DND-41 (cell line): ENCODE data around the gene FTMT.

Source experiments
- CTCF ChIP-seq: IDR thresholded peaks from 2 replicates; pipeline ENCODE4 v1.5.1; 2012; ENCODE audit warnings: borderline replicate concordance, low read length, moderate library complexity, mild to moderate bottlenecking; ENCODE audit not compliant: poor library complexity, severe bottlenecking; ENCODE audit errors: extremely low read depth
- EZH2 ChIP-seq: IDR thresholded peaks from 3 replicates; pipeline ENCODE4 v1.6.1; 2012; ENCODE audit warnings: borderline replicate concordance, low read depth, mild to moderate bottlenecking, moderate library complexity, low read length, inconsistent platforms; ENCODE audit not compliant: severe bottlenecking

DNA sequence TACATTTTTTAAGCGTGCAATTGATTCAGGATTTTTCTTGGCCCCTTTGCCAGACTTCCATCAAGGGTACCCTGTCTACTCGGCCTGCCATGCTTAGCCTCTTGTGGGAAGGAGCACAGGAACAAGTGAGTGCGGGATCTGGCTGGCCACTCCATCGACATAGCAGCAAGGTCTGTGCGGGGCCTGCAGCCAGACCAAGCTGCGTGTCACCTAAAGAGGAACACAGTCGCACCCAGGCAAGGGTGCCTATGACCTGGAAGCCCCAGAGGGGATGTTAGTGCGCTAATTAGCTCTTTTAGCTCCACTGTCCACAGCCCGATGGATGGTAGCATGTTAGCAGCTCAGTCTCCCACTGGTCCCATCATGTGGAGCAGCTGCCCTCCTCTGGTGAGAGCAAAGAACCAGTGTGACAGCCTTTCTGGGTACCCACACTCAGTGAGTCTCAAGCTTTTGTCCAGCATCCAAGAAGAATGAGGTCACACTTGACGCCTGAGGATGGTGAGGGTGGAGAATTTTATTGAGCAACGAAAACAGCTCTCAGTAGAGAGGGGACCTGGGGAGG, 38.7 kb downstream of the FTMT start:
- no peak for TF ChIP-seq CTCF
- TF ChIP-seq EZH2: no peak
